GM19452 (cell line): ENCODE measurements around the gene SEPTIN3.

Experiments
- ATAC-seq: cut with Tn5 transposase; IDR thresholded peaks from one replicate; pipeline ENCODE4 v1.9.1; 2021; ENCODE audit not compliant: unreplicated experiment

SEPTIN3 gene

GRCh38 chr22:42007922-42008321 lies 38.7 kb downstream of the SEPTIN3 start:
- ATAC-seq, result no peak

GRCh38 chr22:42010778-42011177 lies 41.5 kb downstream of the SEPTIN3 start:
- ATAC-seq, result no peak

DNA sequence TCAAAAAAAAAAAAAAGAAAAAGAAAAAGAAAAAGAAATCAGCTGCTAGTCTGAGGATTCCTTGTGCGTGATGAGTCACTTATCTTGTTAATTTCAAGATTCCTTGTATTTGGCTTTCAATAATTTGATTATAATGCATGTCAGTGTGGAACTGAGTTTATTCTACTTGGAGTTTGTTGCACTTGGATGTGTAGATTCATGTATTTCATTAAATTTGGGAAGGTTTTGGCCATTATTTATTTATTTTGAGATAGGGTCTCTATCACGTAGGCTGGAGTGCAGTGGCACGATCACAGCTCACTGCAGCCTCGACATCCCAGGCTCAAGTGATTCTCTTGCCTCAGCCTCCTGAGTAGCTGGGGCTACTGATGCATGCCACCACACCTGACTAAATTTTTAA lies 44.1 kb downstream of the SEPTIN3 start:
- ATAC-seq, result no peak

GRCh38 chr22:42016111-42016510 lies 46.9 kb downstream of the SEPTIN3 start:
- no peak for ATAC-seq

- no peak for ATAC-seq
Observed at GRCh38 chr22:42018224-42018623, 49.0 kb downstream of the SEPTIN3 start.
